OCI-LY7 (cell line): ENCODE results near the gene TUBB6. TPM values are rescaled to one million over a fixed set of nuclear protein-coding genes. Genes with fewer than 3 reads are reported as not detected.

ENCODE experiments used
- BruUV-seq: library from RNA; stranded (reverse); fragments of 400-500 nt; replicated peaks from 2 replicates; lab custom pipeline; 2021; lab: Mats Ljungman, UMichigan
- CTCF ChIA-PET: fragments of 300-600 bp; sonication (Branson Sonifier 250); formaldehyde crosslinking; loops from one replicate; lab custom pipeline; 2022; ENCODE audit warnings: antibody characterized with exemption; ENCODE audit not compliant: unreplicated experiment; lab: Charles Lee
- POLR2A ChIA-PET: fragments of 300-600 bp; sonication (Branson Sonifier 250); formaldehyde crosslinking; loops from one replicate; lab custom pipeline; 2022; ENCODE audit warnings: antibody characterized with exemption; lab: Charles Lee
- DNase-seq: peaks from one replicate; pipeline ENCODE4 v3.0.0-alpha.2; 2015; ENCODE audit warnings: low spot score
- H2AFZ ChIP-seq: fragments of 200-600 bp; sonication (generic), shearing (Covaris generic); 2 replicates; pipeline ENCODE4 v1.6.1; 2014; ENCODE audit warnings: mild to moderate bottlenecking, antibody characterized with exemption, low read length, moderate library complexity
- H3K27ac ChIP-seq: fragments of 200-600 bp; sonication (generic); 2 replicates; pipeline ENCODE4 v1.5.1; 2014; ENCODE audit warnings: mixed run types, low read depth, mild to moderate bottlenecking, moderate library complexity, low read length, inconsistent platforms; ENCODE audit not compliant: poor library complexity, severe bottlenecking
- H3K36me3 ChIP-seq: fragments of 200-600 bp; sonication (generic); 2 replicates; pipeline ENCODE4 v1.6.1; 2014; ENCODE audit warnings: mild to moderate bottlenecking, antibody characterized with exemption, low read length, moderate library complexity, mixed read lengths; ENCODE audit not compliant: insufficient read depth
- H3K4me1 ChIP-seq: fragments of 200-600 bp; sonication (generic); 2 replicates; pipeline ENCODE4 v1.5.1; 2014; ENCODE audit warnings: mild to moderate bottlenecking, low read length; ENCODE audit not compliant: insufficient read depth, poor library complexity, severe bottlenecking
- H3K4me2 ChIP-seq: fragments of 200-600 bp; sonication (generic); 2 replicates; pipeline ENCODE4 v1.6.1; 2014; ENCODE audit warnings: mild to moderate bottlenecking, low read length
- H3K4me3 ChIP-seq: fragments of 200-600 bp; sonication (generic); 2 replicates; pipeline ENCODE4 v1.5.1; 2014; ENCODE audit warnings: mild to moderate bottlenecking, low read depth, low read length; ENCODE audit not compliant: poor library complexity, severe bottlenecking
- H3K79me2 ChIP-seq: fragments of 200-600 bp; sonication (generic); 2 replicates; pipeline ENCODE4 v1.6.1; 2016; ENCODE audit warnings: low read depth, mild to moderate bottlenecking, low read length, moderate library complexity, mixed read lengths; ENCODE audit not compliant: insufficient read depth
- H3K9me2 ChIP-seq: fragments of 200-600 bp; sonication (generic); 2 replicates; pipeline ENCODE4 v1.6.1; 2016; ENCODE audit warnings: mild to moderate bottlenecking, low read length, mixed read lengths; ENCODE audit not compliant: insufficient read depth
- H3K9me3 ChIP-seq: fragments of 200-600 bp; sonication (generic); 2 replicates; pipeline ENCODE4 v1.6.1; 2014; ENCODE audit warnings: mild to moderate bottlenecking, mixed run types, low read length, mixed read lengths
- H4K20me1 ChIP-seq: fragments of 200-600 bp; sonication (generic); 2 replicates; pipeline ENCODE4 v1.6.1; 2014; ENCODE audit warnings: mild to moderate bottlenecking, antibody characterized with exemption, low read length, moderate library complexity, mixed read lengths; ENCODE audit not compliant: insufficient read depth
- CTCF ChIP-seq: fragments of 200-600 bp; sonication (generic); conservative IDR thresholded peaks from 2 replicates; pipeline ENCODE4 v1.5.1; 2014; ENCODE audit warnings: mild to moderate bottlenecking, antibody characterized with exemption, low read length, moderate library complexity, mixed read lengths
- EZH2phosphoT487 ChIP-seq: fragments of 200-600 bp; sonication (generic); IDR thresholded peaks from 2 replicates; pipeline ENCODE4 v1.6.1; 2018; ENCODE audit warnings: low read depth, borderline replicate concordance, mild to moderate bottlenecking, mixed run types, antibody characterized with exemption, low read length, moderate library complexity, mixed read lengths
- intact Hi-C: fragments of 100-400 bp; cut with micrococcal nuclease; formaldehyde crosslinking; loops from one replicate; pipeline ENCODE4 v1.10.0; 2022; ENCODE audit not compliant: unreplicated experiment
- total RNA-seq, 2 experiments: library from RNA; depleted of rRNA in 1 of 2; stranded (reverse); fragments of >200 nt in 1 of 2; shearing (Covaris generic) in 1 of 2; gene quantifications; 2 replicates each; pipeline ENCODE4 v1.2.3, GENCODE V29; 2014 to 2022

TUBB6 gene
- total RNA-seq, 2 experiments from 2014 or later = not detected

GRCh38 chr18:12262748-12263147 lies 45.3 kb upstream of the TUBB6 start:
- Histone ChIP-seq H3K36me3 (no peaks in the 10 kb centered on the region), H3K4me2 (no peak overlapping the region), H2AFZ (no peak overlapping the region), H3K4me1 (no peaks in the 10 kb centered on the region), H3K79me2 (no peaks in the 10 kb centered on the region), H3K9me2 (no peaks in the 10 kb centered on the region), H3K9me3 (no peaks in the 10 kb centered on the region), H3K27ac (no peak overlapping the region), H4K20me1 (no peaks in the 10 kb centered on the region), H3K4me3 (no peak overlapping the region)
- CTCF ChIA-PET = no interaction called here
- intact Hi-C loops = no loop called here
- DNase-seq = no peak
- POLR2A ChIA-PET = no interaction called here
- BruUV-seq = no TSS peak
- TF ChIP-seq CTCF (no peak), EZH2phosphoT487 (no peak)

- Histone ChIP-seq H3K27ac (no peak overlapping the region), H3K36me3 (no peaks in the 10 kb centered on the region), H4K20me1 (no peaks in the 10 kb centered on the region), H3K79me2 (no peaks in the 10 kb centered on the region), H3K9me3 (no peaks in the 10 kb centered on the region), H3K4me1 (no peaks in the 10 kb centered on the region), H3K9me2 (no peaks in the 10 kb centered on the region), H3K4me2 (no peak overlapping the region), H3K4me3 (no peak overlapping the region), H2AFZ (no peak overlapping the region)
- TF ChIP-seq EZH2phosphoT487 = no peak
- no peak for TF ChIP-seq CTCF
- ChIA-PET POLR2A (interaction anchor here (1.2 to 2.0 kb wide), 2 partner anchors 11 to 265 kb away, joined by 3 to 4 read pairs; no protein-coding TSS in a partner anchor), CTCF (no interaction called here)
- no TSS peak for BruUV-seq
- intact Hi-C loops = no loop called here
- no peak for DNase-seq
Measured at GRCh38 chr18:12264864-12265263, 43.2 kb upstream of the TUBB6 start.

- H3K79me2 ChIP-seq = no peaks in the 10 kb centered on the region
- H3K4me1 ChIP-seq = no peaks in the 10 kb centered on the region
- DNase-seq = peak; percentile 69
- TF ChIP-seq EZH2phosphoT487 (no peak), CTCF (peak; percentile 71)
- peak overlapping the region; percentile 60 for H3K4me3 ChIP-seq
- peak overlapping the region; percentile 58 for H3K4me2 ChIP-seq
- no peaks in the 10 kb centered on the region for H4K20me1 ChIP-seq
- H2AFZ ChIP-seq = peak overlapping the region; percentile 34; the same call in 1 of the 2 replicates
- H3K9me2 ChIP-seq = no peaks in the 10 kb centered on the region
- no TSS peak for BruUV-seq
- intact Hi-C loops = no loop called here
- CTCF ChIA-PET = no interaction called here
- no peak overlapping the region for H3K27ac ChIP-seq
- POLR2A ChIA-PET = interaction anchor here (0.7 kb wide), 1 partner anchor 12 kb away, joined by 3 read pairs; no protein-coding TSS in a partner anchor
- no peaks in the 10 kb centered on the region for H3K9me3 ChIP-seq
- H3K36me3 ChIP-seq = no peaks in the 10 kb centered on the region
Measured at GRCh38 chr18:12271376-12272235, 36.4 kb upstream of the TUBB6 start.
